Measurements from ENCODE around the gene RGL4.
"Not testable (repeated sequence)": the region's sequence is repeated elsewhere in the genome, so short reads cannot be mapped to it uniquely, and the experiment has no call there.

Gene RGL4

GRCh38 chr22:23698673-23699235, 7.9 kb downstream of the RGL4 start:
- DNase-seq = no peak

- no peak for DNase-seq
Observed at GRCh38 chr22:23700706-23701105, 9.9 kb downstream of the RGL4 start.

GRCh38 chr22:23704062-23704461, 13.2 kb downstream of the RGL4 start:
- no peak for DNase-seq

- no peak for DNase-seq
Observed at GRCh38 chr22:23704829-23705228, 14.0 kb downstream of the RGL4 start.

- no peak for DNase-seq
Observed at GRCh38 chr22:23705358-23705757, 14.5 kb downstream of the RGL4 start.

GRCh38 chr22:23708270-23708669, 17.5 kb downstream of the RGL4 start:
- no peak for DNase-seq

- no peak for DNase-seq
Observed at GRCh38 chr22:23709107-23709506, 18.3 kb downstream of the RGL4 start.

GRCh38 chr22:23712256-23712655, 21.4 kb downstream of the RGL4 start:
- DNase-seq = no peak

- no peak for DNase-seq
Observed at GRCh38 chr22:23713696-23714595, 23.1 kb downstream of the RGL4 start.

- no peak for DNase-seq
Observed at GRCh38 chr22:23714596-23715578, 24.1 kb downstream of the RGL4 start.

GRCh38 chr22:23715806-23716375, 25.1 kb downstream of the RGL4 start:
- no peak for DNase-seq

GRCh38 chr22:23716811-23717801, 26.3 kb downstream of the RGL4 start:
- peak; percentile 75 for DNase-seq

GRCh38 chr22:23718371-23719165, 27.8 kb downstream of the RGL4 start:
- no peak for DNase-seq

- no peak for DNase-seq
Observed at GRCh38 chr22:23720855-23721254, 30.0 kb downstream of the RGL4 start.

GRCh38 chr22:23722160-23722559, 31.3 kb downstream of the RGL4 start:
- DNase-seq = no peak

GRCh38 chr22:23722724-23723123, 31.9 kb downstream of the RGL4 start:
- no peak for DNase-seq

GRCh38 chr22:23728108-23728507, 37.3 kb downstream of the RGL4 start:
- not testable (repeated sequence) for DNase-seq

- no peak for DNase-seq
Observed at GRCh38 chr22:23737696-23738095, 46.9 kb downstream of the RGL4 start.

GRCh38 chr22:23742505-23743264, 51.9 kb downstream of the RGL4 start:
- no peak for DNase-seq

GRCh38 chr22:23743303-23743705, 52.5 kb downstream of the RGL4 start:
- DNase-seq = no peak

Data from KG1 (cell line).